ENCODE measurements around the gene GPHA2. TPM values are rescaled to one million over a fixed set of nuclear protein-coding genes. Genes with fewer than 3 reads are reported as not detected.

The GPHA2 gene
- total and polyA plus RNA-seq, 2 of the 13 experiments (the other 11 are each of a cell fraction or from before 2014, with no cell fraction given): 13.0 to 19.1 TPM

DNA sequence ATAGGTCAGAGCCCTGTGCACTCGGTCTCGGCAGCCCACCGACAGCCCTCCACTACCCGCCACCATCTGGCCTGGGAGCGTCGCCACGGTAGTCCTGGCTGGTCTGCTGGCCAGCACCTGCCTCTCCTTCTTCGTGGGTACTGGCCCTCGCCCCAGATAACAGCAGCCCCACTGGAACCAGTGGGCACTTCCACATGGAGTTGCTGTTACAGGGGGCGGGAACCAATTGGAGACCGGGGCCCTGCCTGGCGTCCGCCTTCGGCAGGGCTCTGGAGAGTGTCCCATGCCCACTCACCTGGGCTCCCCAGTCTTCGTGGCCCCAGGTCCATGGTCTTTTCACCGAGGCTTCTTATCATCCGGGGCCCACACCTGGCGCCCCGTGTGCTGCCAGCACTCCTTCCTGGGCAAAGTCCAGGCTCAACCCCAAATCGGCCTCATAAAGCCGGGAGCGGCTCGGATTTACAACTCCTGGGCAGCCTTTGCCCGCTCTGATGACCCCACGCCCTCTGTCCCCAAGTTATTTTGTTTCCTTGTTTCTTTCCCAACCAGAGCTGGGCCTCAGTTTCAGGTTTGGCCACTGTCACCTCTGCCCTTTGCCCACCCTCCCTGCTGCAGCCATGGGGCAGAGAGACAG, 44.4 kb downstream of the GPHA2 start (continued):
- TF ChIP-seq ZNF282 (IDR thresholded peaks at IDR 0.05; ENCODE audit: partially characterized antibody) (no peak), NONO (IDR thresholded peaks at IDR 0.05) (no peak), NONO (CRISPR knock-in tag; conservative IDR thresholded peaks at IDR 0.05) (no peak), U2AF2 (IDR thresholded peaks at IDR 0.05; ENCODE audit: low read depth, low read length) (no peak), RBFOX2 (IDR thresholded peaks at IDR 0.05; ENCODE audit: low read depth, low read length) (peak; percentile 66), MEIS1 (CRISPR knock-in tag; IDR thresholded peaks at IDR 0.05; ENCODE audit: borderline replicate concordance) (no peak), ZNF572 (CRISPR knock-in tag; IDR thresholded peaks at IDR 0.05) (peak; percentile 56; the same call in 1 of the 2 replicates), RBM22 (optimal IDR thresholded peaks at IDR 0.05; ENCODE audit: low read length) (no peak), ZNF441 (CRISPR knock-in tag; IDR thresholded peaks at IDR 0.05; ENCODE audit: borderline replicate concordance) (no peak), TBX2 (CRISPR knock-in tag; IDR thresholded peaks at IDR 0.05; ENCODE audit: borderline replicate concordance) (no peak; the same call in 1 of the 2 replicates), ZBTB7B (CRISPR knock-in tag; IDR thresholded peaks at IDR 0.05) (no peak), ELF1 (CRISPR knock-in tag; IDR thresholded peaks at IDR 0.05) (no peak), CCDC6 (CRISPR knock-in tag; IDR thresholded peaks at IDR 0.05) (no peak), GATAD2A (CRISPR knock-in tag; IDR thresholded peaks at IDR 0.05) (0 out of 2 replicates have a peak, but pooled peaks have one; percentile 16), SMAD1 (CRISPR knock-in tag; IDR thresholded peaks at IDR 0.05; ENCODE audit: borderline replicate concordance, low read depth) (no peak), ZNF629 (CRISPR knock-in tag; conservative IDR thresholded peaks at IDR 0.05) (peak; percentile 35; the same call in 1 of the 2 replicates), NFYB (CRISPR knock-in tag; IDR thresholded peaks at IDR 0.05) (no peak)
- TF ChIP-seq, protein P1, sequence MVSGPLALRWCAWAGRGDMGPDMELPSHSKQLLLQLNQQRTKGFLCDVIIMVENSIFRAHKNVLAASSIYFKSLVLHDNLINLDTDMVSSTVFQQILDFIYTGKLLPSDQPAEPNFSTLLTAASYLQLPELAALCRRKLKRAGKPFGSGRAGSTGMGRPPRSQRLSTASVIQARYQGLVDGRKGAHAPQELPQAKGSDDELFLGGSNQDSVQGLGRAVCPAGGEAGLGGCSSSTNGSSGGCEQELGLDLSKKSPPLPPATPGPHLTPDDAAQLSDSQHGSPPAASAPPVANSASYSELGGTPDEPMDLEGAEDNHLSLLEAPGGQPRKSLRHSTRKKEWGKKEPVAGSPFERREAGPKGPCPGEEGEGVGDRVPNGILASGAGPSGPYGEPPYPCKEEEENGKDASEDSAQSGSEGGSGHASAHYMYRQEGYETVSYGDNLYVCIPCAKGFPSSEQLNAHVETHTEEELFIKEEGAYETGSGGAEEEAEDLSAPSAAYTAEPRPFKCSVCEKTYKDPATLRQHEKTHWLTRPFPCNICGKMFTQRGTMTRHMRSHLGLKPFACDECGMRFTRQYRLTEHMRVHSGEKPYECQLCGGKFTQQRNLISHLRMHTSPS (CRISPR knock-in tag; IDR thresholded peaks at IDR 0.05; ENCODE audit: low read depth): peak; percentile 64
- TF ChIP-seq, protein P2, sequence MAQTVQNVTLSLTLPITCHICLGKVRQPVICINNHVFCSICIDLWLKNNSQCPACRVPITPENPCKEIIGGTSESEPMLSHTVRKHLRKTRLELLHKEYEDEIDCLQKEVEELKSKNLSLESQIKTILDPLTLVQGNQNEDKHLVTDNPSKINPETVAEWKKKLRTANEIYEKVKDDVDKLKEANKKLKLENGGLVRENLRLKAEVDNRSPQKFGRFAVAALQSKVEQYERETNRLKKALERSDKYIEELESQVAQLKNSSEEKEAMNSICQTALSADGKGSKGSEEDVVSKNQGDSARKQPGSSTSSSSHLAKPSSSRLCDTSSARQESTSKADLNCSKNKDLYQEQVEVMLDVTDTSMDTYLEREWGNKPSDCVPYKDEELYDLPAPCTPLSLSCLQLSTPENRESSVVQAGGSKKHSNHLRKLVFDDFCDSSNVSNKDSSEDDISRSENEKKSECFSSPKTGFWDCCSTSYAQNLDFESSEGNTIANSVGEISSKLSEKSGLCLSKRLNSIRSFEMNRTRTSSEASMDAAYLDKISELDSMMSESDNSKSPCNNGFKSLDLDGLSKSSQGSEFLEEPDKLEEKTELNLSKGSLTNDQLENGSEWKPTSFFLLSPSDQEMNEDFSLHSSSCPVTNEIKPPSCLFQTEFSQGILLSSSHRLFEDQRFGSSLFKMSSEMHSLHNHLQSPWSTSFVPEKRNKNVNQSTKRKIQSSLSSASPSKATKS (CRISPR knock-in tag; IDR thresholded peaks at IDR 0.05): no peak
- TF ChIP-seq, protein P3, sequence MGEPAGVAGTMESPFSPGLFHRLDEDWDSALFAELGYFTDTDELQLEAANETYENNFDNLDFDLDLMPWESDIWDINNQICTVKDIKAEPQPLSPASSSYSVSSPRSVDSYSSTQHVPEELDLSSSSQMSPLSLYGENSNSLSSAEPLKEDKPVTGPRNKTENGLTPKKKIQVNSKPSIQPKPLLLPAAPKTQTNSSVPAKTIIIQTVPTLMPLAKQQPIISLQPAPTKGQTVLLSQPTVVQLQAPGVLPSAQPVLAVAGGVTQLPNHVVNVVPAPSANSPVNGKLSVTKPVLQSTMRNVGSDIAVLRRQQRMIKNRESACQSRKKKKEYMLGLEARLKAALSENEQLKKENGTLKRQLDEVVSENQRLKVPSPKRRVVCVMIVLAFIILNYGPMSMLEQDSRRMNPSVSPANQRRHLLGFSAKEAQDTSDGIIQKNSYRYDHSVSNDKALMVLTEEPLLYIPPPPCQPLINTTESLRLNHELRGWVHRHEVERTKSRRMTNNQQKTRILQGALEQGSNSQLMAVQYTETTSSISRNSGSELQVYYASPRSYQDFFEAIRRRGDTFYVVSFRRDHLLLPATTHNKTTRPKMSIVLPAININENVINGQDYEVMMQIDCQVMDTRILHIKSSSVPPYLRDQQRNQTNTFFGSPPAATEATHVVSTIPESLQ (CRISPR knock-in tag; conservative IDR thresholded peaks at IDR 0.05): no peak
- TF ChIP-seq, protein P4, sequence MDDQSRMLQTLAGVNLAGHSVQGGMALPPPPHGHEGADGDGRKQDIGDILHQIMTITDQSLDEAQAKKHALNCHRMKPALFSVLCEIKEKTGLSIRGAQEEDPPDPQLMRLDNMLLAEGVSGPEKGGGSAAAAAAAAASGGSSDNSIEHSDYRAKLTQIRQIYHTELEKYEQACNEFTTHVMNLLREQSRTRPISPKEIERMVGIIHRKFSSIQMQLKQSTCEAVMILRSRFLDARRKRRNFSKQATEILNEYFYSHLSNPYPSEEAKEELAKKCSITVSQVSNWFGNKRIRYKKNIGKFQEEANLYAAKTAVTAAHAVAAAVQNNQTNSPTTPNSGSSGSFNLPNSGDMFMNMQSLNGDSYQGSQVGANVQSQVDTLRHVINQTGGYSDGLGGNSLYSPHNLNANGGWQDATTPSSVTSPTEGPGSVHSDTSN (CRISPR knock-in tag; IDR thresholded peaks at IDR 0.05; ENCODE audit: borderline replicate concordance): no peak

Measured in HepG2 (cell line).